GM19463 (cell line): ENCODE data around the gene SLC23A3.
"Not testable (repeated sequence)": the region's sequence is repeated elsewhere in the genome, so short reads cannot be mapped to it uniquely, and the experiment has no call there.

Experiments used
- ATAC-seq: cut with Tn5 transposase; IDR thresholded peaks from one replicate; pipeline ENCODE4 v1.9.1; 2021; ENCODE audit warnings: mild to moderate bottlenecking, moderate library complexity; ENCODE audit not compliant: unreplicated experiment

The SLC23A3 gene

DNA sequence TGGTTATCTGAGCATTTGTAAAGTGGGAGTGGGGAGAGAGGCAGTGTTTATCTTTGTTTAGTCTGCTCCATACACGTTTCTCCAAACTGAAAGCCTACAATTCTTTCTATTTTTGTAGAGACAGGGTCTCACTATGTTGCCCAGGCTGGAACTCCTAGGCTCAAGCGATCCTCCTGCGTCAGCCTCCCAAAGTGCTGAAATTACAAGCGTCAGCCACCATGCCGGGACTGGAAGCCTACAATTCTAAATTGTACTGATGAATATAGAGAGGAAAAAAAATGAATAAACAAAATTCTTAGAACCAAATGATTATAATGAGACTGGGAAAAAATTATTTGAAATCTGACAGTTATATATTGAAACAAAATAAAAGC, 35.3 kb upstream of the SLC23A3 start:
- ATAC-seq = no peak

DNA sequence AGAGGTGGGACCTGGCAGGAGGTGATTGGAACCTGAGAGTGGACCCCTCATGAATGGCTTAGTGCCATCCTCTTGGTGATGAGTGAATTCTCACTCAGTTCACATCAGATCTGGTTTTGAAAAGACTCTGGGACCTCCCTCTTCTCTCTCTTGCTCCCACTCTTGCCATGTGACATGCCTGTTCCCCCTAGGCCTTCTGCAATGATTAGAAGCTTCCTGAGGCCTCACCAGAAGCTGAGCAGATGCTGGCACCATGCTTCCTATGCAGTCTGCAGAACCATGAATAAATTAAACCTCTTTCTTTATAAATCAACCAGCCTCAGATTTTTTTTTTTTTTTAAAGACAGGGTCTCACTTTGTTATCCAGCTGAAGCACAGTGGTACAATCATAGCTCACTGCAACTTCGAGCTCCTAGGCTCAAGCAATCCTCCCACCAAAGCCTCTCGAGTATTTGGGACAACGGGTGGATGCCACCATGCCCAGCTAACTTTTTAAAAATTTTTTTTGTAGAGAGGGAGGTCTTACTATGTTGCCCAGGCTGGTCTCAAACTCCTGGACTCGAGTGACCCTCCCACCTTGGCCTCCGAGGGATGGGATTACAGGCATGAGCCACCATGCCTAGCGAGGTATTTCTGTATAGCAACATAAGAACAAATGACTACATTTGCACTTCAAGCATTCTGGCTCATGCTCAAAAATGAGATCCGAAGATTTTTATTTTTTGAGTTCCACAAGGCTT, 34.8 kb upstream of the SLC23A3 start:
- no peak for ATAC-seq

DNA sequence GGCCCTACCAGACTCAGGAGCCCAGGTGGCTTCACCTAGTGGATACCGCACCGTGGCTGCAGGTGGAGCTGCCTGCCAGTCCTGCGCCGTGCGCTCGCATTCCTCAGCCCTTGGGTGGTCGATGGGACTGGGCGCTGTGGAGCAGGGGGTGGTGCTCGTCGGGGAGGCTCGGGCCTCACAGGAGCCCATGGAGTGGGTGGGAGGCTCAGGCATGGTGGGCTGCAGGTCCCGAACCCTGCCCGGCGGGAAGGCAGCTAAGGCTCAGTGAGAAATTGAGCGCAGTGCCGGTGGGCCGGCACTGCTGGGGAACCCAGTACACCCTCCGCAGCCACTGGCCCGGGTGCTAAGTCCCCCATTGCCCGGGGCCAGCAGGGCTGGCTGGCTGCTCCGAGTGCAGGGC, 31.5 kb upstream of the SLC23A3 start:
- ATAC-seq = not testable (repeated sequence)

DNA sequence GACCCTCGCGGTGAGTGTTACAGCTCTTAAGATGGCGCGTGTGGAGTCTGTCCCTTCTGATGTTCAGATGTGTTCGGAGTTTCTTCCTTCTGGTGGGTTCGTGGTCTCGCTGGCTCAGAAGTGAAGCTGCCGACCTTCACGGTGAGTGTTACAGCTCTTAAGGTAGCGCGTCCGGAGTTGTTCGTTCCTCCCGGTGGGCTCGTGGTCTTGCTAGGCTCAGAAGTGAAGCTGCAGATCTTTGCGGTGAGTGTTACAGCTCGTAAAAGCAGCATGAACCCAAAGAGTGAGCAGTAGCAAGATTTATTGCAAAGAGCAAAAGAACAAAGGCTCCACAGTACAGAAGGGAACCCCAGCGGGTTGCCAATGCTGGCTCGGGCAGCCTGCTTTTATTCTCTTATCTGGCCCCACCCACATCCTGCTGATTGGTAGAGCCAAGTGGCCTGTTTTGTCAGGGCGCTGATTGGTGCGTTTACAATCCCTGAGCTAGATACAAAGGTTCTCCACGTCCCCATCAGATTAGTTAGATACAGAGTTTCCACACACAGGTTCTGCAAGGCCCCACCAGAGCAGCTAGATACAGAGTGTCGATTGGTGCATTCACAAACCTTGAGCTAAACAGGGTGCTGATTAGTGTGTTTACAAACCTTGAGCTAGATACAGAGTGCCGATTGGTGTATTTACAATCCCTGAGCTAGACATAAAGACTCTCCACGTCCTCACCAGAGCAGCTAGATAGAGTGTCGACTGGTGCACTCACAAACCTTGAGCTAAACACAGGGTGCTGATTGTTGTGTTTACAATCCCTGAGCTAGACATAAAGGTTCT, 30.9 kb upstream of the SLC23A3 start:
- not testable (repeated sequence) for ATAC-seq

DNA sequence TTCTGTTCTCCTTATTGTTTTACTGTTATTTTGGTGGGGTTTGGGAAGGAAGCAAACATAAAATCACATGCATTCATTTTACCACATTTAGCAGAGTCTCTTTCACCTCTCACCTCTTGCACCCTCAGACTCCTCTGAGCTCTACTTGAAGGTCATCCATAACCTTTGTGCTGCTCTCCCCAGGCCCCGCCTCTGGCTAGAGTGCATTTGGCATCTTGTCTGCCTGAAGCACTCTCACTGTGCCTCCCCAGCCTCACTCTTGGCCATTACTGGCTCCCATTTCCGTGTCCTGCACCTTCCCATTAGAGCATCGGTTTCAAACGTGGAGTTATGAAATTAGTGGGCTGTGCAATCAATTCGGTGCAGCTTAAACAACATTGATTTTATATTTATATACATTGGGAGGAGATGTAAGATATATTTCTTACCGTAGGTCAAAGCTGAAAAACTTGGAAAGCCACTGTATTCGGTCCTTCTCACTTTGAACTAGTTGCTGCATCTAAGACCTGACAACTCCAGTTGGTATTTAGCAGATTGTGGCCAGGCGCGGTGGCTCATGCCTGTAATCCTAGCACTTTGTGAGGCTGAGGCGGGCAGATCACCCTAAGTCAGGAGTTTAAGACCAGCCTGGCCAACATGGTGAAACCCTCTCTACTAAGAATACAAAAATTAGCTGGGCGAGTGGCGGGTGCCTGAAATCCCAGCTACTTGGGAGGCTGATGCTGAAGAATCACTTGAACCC, 29.8 kb upstream of the SLC23A3 start:
- ATAC-seq = no peak

DNA sequence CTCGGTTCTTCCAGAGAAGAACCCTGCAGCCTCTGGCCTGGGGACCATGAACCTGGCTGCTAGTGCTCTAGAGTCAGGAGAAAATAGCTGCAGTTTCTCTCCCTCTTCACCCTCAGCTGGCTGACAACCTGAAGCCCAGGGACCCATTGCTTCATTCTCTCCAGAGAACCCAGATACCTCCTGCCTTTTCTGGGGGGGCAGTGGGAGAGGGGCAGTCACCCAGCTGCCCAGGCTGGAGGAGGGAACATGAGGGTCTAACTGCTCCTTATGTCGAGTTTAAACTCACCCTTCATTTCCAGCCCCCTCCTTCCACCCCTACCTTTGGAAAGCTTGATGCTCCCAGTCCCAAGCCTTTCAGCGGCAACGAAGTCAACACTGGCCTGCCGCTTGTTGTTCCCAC, 29.1 kb upstream of the SLC23A3 start:
- no peak for ATAC-seq

DNA sequence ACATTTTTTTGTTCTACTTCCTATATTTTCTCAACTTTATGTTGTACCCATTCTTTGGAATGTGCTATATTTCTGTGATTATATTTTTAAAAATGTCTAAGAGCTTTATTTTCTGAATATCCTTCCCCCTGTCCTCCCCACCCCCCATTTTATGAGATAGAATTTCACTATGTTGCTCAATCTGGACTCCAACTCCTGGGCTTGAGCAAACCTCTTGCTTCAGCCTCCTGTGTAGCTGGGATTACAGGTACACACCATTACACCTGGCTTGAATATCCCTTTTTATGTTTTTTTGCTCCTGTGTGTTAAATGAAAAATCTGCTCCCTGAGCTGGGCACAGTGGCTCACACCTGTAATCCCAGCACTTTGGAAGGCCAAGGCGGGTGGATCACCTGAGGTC, 27.6 kb upstream of the SLC23A3 start:
- ATAC-seq = no peak

DNA sequence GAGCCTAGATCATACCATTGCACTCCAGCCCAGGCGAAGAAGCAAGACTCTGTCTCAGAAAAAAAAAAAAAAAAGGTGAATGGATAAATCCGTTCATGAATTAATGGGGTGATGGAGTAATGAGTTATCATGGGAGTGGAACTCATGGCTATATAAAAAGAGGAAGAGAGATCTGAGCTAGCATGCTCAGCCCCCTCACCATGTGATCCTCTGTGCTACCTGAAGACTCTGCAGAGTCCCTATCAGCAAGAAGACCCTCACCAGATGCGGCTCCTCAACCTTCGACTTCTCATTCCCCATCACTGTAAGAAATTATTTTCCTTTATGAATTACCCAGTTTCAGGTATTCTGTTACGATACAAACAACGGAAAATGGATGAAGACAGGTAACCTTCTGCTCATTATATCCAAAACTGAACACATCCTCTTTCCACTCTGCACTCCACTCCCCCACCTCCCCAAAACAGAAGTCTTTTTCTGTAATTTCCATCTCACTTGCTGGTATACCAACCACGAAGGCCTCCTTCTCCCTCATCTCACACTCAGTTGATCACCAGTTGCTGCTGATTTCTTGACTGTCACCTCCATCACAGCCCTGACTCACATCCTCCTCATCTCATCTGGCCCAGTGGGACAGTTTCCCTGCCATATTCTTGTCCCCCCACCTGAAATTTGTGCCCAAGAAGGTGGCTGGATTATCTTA, 17.1 kb upstream of the SLC23A3 start:
- no peak for ATAC-seq

DNA sequence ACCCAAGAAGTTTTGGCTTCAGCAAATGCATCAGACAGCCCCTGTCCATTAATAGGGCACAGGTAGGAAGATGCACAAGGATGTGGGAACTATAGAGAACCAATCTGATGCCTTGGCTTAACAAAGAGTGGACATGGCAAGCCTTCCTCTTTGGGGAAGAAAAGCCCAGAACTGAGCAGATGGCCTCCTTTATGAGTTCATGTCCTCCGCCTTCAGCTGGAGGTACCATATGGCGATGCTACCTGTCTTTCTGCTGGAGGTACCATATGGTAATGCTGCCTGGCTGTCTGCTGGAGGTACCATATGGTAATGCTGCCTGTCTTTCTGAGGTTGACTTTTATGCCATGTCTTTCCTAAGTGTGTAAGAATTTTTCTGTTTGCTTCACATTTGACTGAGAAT, 14.3 kb upstream of the SLC23A3 start:
- no peak for ATAC-seq

DNA sequence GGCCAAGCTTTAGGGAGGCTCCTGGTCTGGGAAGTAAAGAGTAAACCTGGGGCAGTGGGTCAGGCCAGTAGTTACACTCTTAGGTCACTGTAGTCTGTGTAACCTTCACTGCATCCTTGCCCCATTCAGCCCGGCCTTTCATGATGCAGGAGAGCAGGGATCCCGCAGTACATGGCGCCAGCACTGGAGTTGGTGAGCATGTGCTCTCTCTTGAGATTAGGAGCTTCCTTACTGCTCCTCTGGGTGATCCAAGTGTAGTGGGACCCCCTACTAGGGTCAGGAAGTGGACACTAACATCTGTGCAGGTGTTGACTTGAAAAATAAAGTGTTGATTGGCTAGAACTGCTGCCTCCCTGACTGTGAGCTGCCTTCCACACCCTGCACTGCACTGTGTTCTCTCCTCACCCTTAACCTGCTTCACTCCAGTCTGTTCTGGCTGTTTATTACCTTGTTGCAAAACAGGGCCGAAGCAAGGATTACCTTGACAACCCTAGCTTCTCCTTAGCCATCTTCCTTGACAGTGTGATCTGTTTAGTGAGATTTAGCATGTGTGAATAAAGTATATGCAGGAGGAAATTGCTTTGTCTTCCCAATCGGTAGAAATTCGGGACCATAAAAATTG, 13.4 kb upstream of the SLC23A3 start:
- no peak for ATAC-seq

DNA sequence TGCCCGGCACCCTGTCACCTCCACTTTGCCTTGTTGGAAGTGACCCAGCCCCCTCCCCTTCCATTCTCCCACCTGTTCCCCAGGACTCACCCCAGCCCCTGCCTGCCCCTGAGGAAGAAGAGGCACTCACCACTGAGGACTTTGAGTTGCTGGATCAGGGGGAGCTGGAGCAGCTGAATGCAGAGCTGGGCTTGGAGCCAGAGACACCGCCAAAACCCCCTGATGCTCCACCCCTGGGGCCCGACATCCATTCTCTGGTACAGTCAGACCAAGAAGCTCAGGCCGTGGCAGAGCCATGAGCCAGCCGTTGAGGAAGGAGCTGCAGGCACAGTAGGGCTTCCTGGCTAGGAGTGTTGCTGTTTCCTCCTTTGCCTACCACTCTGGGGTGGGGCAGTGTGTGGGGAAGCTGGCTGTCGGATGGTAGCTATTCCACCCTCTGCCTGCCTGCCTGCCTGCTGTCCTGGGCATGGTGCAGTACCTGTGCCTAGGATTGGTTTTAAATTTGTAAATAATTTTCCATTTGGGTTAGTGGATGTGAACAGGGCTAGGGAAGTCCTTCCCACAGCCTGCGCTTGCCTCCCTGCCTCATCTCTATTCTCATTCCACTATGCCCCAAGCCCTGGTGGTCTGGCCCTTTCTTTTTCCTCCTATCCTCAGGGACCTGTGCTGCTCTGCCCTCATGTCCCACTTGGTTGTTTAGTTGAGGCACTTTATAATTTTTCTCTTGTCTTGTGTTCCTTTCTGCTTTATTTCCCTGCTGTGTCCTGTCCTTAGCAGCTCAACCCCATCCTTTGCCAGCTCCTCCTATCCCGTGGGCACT, 12.7 kb upstream of the SLC23A3 start:
- ATAC-seq = no peak

DNA sequence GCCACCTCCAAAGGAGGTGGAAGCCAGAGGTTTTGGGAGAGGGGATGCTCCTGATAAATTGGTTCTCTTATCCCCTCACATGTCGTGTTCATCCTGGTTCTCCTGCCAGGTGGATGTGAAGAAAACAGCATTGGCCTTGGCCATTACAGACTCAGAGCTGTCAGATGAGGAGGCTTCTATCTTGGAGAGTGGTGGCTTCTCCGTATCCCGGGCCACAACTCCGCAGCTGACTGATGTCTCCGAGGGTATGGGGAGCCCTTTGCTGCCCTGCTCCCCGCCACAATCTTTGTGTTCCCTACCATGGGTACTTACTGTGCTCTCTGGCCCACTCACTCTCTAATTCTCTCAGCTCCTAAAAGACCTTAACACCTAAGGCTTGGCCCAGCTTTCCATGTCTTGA, 11.7 kb upstream of the SLC23A3 start:
- ATAC-seq = no peak

DNA sequence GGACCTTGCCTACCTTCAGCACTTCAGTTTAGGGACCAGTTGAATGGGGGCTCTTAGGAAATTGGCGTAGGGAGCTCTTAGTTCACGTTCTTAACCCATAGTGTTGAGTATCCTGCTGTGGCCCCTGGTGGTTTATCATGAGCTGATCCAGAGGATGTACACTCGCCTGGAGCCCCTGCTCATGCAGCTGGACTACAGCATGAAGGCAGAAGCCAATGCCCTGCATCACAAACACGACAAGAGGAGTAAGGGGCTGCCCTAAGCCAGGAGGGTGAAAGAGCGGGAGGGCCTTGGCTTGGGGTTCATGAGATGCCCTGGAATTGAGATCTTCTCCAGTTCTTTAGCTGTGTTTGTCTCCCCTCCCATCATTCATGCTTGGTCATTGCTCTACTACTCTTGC, 11.1 kb upstream of the SLC23A3 start:
- ATAC-seq = no peak

DNA sequence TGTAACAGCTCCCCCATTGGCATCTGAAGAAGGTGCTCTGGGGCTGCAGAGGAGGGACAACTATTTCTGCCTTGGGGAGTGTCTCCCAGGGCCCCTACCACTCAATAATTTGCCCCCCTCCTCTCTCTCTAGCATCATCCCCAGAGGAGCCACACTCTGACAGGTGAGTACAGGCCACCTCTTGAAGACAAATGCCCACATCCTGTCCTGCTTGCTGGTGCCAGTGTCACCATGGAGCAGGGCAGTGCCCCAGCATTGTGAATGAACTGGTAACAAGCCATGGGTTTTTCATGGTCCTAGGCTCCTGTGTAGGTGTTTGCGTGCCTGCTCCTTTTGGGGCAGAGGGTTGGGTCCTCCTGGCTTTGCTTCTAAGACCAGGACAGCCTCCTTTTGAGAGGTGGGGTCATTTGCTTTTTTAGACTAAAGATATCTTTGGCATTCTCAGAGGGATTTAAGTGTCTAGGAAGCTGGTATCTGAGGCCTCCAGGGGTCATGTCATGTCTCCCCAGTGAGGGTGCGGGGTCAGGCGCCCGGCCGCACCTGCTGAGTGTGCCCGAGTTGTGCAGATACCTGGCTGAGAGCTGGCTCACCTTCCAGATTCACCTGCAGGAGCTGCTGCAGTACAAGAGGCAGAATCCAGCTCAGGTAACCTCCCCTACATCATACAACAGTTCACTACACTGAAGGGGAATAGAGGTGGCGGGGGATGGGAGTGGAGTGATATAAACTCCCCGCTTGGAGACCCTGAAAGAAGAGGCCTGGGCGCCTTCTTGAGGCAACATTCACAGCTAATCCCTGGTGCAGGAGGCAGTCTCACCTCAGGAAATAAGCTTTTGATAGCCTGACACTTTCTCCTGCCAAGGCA, 10.0 kb upstream of the SLC23A3 start:
- no peak for ATAC-seq

DNA sequence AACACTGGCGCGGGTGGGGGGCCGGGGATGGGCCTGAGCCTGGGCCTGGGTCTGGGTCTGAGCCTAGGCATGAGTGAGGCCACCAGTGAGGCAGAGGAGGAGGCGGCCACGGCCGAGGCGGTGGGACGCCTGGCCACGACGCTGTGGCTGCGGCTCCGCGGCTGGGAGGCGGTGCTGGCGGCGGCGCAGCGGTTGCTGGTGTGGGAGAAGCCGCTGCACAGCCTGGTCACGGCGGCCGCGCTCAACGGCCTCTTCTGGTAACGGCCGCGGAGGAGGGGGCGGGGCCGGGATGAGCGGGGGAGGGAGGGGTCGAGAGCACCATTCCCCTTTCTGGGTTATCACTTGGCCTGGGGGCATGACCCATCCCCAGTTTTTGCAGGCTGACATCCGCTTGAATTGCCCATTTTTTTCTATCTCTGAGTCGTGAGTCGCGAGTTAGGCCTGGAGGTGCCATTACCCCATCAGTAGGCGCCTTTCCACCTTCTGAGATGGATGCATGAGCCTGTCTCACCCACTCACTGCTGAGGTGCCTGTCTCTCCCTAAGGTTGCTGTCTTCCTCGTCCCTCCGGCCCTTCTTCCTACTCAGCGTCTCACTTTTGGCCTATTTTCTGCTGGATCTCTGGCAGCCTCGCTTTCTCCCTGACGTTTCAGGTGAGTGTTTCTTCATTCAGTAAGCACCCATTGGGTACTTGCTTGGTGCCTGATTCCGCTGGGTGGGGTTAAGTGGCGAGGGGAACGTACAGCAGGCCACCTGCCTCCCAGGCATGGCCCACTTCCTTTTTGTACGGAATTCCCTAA, 8.7 kb upstream of the SLC23A3 start:
- peak; percentile 8 for ATAC-seq

DNA sequence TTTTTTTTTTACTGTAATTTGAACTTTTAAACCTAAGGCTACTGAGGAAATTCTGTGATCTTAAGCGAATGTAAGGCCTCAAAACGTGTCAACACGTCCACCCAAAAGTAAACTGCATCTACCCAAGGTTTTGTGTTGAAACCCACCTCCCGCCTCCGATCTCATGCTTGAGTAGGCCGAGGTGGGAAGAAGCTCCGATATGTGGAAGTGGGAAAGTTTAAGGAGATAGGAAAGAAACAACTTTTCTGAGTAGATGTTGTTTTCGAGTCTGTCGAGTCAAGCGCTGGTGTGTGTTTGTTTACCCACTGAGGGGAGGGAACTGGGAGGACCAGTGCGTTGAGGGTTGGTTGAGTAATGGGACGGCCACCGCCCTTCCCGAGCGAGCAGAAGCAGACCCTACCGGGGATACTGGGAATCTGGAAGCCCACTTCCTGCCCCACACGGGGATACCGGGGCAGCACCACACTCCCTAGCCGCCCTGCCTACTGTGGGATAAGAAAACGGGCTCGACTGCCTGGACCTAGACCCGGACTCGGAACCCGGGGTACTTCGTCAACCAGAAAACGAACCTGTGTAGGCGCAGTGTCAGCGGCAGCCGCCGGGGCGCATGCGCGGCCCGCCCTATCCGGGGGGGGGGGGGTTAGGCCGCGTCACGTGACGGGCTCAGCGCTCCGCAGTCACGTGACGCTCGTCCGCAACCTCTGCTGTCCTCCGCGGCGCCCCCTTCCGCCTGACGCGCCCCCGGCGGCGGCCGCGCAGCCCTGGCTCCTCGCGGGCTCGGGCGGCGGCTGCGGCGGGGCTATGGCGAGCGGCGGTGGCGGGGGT, 7.9 kb upstream of the SLC23A3 start, which contains the start of gene RETREG2:
TSS of gene RETREG2 (plus strand) at position 724 of the 825 bp plus-strand sequence. CDS start at position 802, 78 bp downstream.
- peak; percentile 37 for ATAC-seq
